ENCODE data around the gene GABPB1. TPM values are rescaled to one million over a fixed set of nuclear protein-coding genes. Genes with fewer than 3 reads are reported as not detected.
"Not testable (repeated sequence)": the region's sequence is repeated elsewhere in the genome, so short reads cannot be mapped to it uniquely, and the experiment has no call there.

Gene GABPB1
- 48.9 and 51.6 TPM in 2 replicates for total RNA-seq

DNA sequence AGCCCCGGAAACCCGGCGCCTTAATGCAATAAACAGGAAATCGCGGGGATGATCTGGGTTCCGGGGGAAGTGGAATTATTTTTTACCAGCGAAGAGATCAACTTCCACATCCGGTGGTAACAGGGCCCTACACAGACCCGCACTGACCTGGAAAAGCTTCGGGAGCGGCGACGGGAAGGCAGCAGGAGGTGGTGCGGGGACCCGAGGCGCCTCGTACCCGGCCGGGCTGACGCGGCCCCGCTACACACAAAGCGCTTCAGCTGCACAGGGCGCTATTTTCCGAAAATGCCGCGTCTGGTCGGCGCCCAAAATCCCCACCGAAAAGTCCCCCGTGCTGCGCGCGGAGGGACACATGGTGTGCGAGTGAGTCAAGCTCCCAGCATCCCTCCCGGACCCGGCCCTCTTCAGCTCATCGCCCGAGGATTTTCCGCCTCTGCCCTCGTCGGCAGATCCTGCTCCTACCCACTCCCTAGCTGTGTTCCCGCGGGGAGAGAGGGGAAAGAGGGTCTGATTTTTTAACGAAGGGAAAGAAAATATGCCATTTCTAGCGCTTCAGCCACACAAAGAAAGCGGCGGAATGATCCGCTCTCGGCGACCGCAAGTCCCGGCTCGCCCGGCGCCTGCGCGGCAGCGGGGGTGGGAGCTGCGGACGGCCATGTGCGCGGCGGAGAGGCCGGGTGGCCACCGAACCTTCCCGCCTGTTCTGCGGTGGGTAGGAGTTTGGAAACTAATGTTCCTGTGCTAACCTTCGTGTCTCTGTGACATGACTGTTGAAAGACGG, at the start of gene GABPB1:
Gene GABPB1, minus strand, starts transcription at position 361 of the 781 bp plus-strand sequence. CDS start 45,400 bp downstream, outside the sequence.
- peak within 1 kb of the TSS; percentile 93 for H3K4me3 ChIP-seq (ENCODE audit: low read depth, low read length)
- DNase-seq (ENCODE audit: low read depth) = peak; percentile 81
- TF ChIP-seq, protein P1, sequence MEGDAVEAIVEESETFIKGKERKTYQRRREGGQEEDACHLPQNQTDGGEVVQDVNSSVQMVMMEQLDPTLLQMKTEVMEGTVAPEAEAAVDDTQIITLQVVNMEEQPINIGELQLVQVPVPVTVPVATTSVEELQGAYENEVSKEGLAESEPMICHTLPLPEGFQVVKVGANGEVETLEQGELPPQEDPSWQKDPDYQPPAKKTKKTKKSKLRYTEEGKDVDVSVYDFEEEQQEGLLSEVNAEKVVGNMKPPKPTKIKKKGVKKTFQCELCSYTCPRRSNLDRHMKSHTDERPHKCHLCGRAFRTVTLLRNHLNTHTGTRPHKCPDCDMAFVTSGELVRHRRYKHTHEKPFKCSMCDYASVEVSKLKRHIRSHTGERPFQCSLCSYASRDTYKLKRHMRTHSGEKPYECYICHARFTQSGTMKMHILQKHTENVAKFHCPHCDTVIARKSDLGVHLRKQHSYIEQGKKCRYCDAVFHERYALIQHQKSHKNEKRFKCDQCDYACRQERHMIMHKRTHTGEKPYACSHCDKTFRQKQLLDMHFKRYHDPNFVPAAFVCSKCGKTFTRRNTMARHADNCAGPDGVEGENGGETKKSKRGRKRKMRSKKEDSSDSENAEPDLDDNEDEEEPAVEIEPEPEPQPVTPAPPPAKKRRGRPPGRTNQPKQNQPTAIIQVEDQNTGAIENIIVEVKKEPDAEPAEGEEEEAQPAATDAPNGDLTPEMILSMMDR (conservative IDR thresholded peaks at IDR 0.05; ENCODE audit: low read depth, low read length) = no peak

DNA sequence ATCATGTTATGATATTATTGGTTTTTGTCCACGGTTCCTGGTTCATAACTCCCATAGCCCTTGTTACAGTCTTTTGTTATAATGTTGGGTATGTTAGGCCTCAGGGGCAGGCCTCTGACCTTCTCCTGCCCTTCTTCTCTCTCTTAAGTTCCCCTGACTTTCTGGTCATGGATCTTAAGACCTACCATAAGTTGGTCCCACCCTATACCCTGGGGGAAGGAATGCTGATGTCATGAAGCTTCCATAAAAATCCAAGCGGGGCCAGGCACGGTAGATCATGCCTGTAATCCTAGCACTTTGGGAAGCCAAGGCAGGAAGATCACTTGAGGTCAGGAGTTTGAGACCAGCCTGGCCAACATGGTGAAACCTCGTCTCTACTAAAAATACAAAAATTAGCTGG, 36.6 kb upstream of the GABPB1 start:
- H3K4me3 ChIP-seq (ENCODE audit: low read depth, low read length); DNase-seq (ENCODE audit: low read depth): not testable (repeated sequence)

- TF ChIP-seq, protein P1 (conservative IDR thresholded peaks at IDR 0.05; ENCODE audit: low read depth, low read length) = no peak
- no peak overlapping the region for H3K4me3 ChIP-seq (ENCODE audit: low read depth, low read length)
- no peak for DNase-seq (ENCODE audit: low read depth)
Observed at GRCh38 chr15:50390554-50391264, 35.7 kb upstream of the GABPB1 start.

- H3K4me3 ChIP-seq (ENCODE audit: low read depth, low read length); DNase-seq (ENCODE audit: low read depth): not testable (repeated sequence)
Observed at GRCh38 chr15:50382408-50382807, 27.4 kb upstream of the GABPB1 start.

GRCh38 chr15:50381438-50381837, 26.4 kb upstream of the GABPB1 start:
- no peak for DNase-seq (ENCODE audit: low read depth)
- TF ChIP-seq, protein P1 (conservative IDR thresholded peaks at IDR 0.05; ENCODE audit: low read depth, low read length) = no peak
- H3K4me3 ChIP-seq (ENCODE audit: low read depth, low read length) = no peak overlapping the region

- DNase-seq (ENCODE audit: low read depth) = no peak
- H3K4me3 ChIP-seq (ENCODE audit: low read depth, low read length) = no peak overlapping the region
- TF ChIP-seq, protein P1 (conservative IDR thresholded peaks at IDR 0.05; ENCODE audit: low read depth, low read length) = no peak
Observed at GRCh38 chr15:50380089-50380488, 25.1 kb upstream of the GABPB1 start.

DNA sequence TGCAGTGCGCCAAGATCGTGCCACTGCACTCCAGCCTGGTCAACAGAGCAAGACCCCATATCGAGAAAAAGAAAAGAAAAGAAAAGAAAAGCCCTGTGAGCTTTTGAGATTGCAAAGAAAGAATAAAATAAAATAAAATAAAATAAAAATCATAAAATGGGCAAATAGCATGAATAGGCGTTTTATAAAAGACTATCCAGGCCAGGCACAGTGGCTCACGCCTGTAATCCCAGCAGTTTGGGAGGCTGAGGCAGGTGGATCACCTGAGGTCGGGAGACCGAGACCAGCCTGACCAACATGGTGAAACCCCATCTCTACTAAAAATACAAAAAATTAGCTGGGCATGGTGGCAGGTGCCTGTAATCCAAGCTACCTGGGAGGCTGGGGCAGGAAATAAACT, 24.4 kb upstream of the GABPB1 start:
- not testable (repeated sequence) for H3K4me3 ChIP-seq (ENCODE audit: low read depth, low read length); DNase-seq (ENCODE audit: low read depth)

DNA sequence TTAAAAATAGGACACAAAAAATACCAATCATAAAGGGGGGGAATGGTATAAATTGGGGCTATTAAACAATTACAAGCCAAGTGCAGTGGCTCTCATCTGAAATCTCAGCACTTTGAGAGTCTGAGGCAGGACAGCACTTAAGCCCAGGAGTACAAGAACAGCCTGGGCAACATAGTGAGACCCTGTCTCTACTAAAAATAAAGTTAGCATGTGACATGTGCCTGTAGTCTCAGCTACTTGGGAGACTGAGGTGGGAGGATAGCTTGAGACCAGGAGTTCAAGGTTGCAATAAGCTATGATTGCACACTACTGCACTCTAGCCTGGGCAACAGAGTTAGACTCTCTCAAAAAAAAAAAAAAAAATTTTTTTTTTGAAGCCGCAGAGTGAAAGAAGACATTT, 23.8 kb upstream of the GABPB1 start:
- TF ChIP-seq, protein P1 (conservative IDR thresholded peaks at IDR 0.05; ENCODE audit: low read depth, low read length) = no peak
- no peak for DNase-seq (ENCODE audit: low read depth)

More for the DNA sequence above, 23.8 kb upstream of the GABPB1 start:
- H3K4me3 ChIP-seq (ENCODE audit: low read depth, low read length) = no peak overlapping the region
